ENCODE results near the gene RASL11B. TPM values are rescaled to one million over a fixed set of nuclear protein-coding genes. Genes with fewer than 3 reads are reported as not detected.

RASL11B gene
- total and polyA plus RNA-seq, 9 of the 15 experiments (the other 6 are each of a cell fraction or from before 2014, with no cell fraction given): 0.24 to 1.5 (median 0.53) TPM

DNA sequence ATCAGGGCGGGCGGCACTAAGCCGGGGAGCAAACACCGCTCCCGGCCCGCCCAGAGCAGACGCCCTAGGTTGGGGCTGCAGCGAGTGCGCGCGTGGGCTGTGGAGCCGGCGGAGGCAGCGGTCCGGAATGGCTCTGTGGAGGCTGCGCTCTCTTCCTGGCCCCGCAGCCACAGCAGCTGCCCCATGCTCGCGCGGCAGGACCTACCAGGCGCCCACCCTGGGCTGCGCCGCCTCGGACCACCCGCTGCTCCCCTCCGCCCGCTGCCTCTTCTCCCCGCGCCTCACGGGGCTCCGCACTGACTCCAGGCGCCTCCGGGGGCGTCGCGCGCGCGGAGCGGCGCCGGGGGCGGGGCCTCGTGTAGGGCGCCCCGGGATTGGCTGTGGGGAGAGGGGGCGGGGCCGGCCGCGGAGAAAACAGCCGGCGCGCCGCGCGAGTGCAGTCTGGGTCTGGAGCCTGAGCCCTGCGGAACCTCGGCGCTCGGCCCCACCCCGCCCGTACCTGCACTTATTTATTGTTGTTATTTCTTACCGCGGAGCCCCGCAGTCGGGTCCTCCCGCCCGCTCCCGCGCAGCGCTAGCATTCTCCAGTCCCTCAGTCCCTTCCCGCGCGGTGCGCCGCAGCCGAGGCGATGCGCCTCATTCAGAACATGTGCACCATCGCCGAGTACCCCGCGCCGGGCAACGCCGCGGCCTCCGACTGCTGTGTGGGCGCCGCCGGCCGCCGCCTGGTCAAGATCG, at the start of gene RASL11B (continued):
- no peak for TF ChIP-seq RBBP5 (IDR thresholded peaks at IDR 0.05; ENCODE audit: borderline replicate concordance, insufficient read depth, low read length, poor library complexity, severe bottlenecking)
- no peak for TF ChIP-seq ZNF24 (IDR thresholded peaks at IDR 0.05)
- no peak; the same call in 1 of the 2 replicates for TF ChIP-seq CREB1 (IDR thresholded peaks at IDR 0.05)
- peak; percentile 37; the same call in 1 of the 2 replicates for TF ChIP-seq CREB1 (CRISPR knock-in tag; IDR thresholded peaks at IDR 0.05)
- TF ChIP-seq ELF1 (tag; IDR thresholded peaks at IDR 0.05): peak; percentile 23; the same call in 1 of the 2 replicates
- peak; percentile 50; the same call in 1 of the 2 replicates for TF ChIP-seq POLR2A (conservative IDR thresholded peaks at IDR 0.05)
- TF ChIP-seq KDM2B (CRISPR knock-in tag; IDR thresholded peaks at IDR 0.05): 0 out of 2 replicates have a peak, but pooled peaks have one; percentile 50
- TF ChIP-seq, protein P1, sequence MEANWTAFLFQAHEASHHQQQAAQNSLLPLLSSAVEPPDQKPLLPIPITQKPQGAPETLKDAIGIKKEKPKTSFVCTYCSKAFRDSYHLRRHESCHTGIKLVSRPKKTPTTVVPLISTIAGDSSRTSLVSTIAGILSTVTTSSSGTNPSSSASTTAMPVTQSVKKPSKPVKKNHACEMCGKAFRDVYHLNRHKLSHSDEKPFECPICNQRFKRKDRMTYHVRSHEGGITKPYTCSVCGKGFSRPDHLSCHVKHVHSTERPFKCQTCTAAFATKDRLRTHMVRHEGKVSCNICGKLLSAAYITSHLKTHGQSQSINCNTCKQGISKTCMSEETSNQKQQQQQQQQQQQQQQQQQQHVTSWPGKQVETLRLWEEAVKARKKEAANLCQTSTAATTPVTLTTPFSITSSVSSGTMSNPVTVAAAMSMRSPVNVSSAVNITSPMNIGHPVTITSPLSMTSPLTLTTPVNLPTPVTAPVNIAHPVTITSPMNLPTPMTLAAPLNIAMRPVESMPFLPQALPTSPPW (CRISPR knock-in tag; IDR thresholded peaks at IDR 0.05): 0 out of 2 replicates have a peak, but pooled peaks have one; percentile 21
- TF ChIP-seq, protein P2, sequence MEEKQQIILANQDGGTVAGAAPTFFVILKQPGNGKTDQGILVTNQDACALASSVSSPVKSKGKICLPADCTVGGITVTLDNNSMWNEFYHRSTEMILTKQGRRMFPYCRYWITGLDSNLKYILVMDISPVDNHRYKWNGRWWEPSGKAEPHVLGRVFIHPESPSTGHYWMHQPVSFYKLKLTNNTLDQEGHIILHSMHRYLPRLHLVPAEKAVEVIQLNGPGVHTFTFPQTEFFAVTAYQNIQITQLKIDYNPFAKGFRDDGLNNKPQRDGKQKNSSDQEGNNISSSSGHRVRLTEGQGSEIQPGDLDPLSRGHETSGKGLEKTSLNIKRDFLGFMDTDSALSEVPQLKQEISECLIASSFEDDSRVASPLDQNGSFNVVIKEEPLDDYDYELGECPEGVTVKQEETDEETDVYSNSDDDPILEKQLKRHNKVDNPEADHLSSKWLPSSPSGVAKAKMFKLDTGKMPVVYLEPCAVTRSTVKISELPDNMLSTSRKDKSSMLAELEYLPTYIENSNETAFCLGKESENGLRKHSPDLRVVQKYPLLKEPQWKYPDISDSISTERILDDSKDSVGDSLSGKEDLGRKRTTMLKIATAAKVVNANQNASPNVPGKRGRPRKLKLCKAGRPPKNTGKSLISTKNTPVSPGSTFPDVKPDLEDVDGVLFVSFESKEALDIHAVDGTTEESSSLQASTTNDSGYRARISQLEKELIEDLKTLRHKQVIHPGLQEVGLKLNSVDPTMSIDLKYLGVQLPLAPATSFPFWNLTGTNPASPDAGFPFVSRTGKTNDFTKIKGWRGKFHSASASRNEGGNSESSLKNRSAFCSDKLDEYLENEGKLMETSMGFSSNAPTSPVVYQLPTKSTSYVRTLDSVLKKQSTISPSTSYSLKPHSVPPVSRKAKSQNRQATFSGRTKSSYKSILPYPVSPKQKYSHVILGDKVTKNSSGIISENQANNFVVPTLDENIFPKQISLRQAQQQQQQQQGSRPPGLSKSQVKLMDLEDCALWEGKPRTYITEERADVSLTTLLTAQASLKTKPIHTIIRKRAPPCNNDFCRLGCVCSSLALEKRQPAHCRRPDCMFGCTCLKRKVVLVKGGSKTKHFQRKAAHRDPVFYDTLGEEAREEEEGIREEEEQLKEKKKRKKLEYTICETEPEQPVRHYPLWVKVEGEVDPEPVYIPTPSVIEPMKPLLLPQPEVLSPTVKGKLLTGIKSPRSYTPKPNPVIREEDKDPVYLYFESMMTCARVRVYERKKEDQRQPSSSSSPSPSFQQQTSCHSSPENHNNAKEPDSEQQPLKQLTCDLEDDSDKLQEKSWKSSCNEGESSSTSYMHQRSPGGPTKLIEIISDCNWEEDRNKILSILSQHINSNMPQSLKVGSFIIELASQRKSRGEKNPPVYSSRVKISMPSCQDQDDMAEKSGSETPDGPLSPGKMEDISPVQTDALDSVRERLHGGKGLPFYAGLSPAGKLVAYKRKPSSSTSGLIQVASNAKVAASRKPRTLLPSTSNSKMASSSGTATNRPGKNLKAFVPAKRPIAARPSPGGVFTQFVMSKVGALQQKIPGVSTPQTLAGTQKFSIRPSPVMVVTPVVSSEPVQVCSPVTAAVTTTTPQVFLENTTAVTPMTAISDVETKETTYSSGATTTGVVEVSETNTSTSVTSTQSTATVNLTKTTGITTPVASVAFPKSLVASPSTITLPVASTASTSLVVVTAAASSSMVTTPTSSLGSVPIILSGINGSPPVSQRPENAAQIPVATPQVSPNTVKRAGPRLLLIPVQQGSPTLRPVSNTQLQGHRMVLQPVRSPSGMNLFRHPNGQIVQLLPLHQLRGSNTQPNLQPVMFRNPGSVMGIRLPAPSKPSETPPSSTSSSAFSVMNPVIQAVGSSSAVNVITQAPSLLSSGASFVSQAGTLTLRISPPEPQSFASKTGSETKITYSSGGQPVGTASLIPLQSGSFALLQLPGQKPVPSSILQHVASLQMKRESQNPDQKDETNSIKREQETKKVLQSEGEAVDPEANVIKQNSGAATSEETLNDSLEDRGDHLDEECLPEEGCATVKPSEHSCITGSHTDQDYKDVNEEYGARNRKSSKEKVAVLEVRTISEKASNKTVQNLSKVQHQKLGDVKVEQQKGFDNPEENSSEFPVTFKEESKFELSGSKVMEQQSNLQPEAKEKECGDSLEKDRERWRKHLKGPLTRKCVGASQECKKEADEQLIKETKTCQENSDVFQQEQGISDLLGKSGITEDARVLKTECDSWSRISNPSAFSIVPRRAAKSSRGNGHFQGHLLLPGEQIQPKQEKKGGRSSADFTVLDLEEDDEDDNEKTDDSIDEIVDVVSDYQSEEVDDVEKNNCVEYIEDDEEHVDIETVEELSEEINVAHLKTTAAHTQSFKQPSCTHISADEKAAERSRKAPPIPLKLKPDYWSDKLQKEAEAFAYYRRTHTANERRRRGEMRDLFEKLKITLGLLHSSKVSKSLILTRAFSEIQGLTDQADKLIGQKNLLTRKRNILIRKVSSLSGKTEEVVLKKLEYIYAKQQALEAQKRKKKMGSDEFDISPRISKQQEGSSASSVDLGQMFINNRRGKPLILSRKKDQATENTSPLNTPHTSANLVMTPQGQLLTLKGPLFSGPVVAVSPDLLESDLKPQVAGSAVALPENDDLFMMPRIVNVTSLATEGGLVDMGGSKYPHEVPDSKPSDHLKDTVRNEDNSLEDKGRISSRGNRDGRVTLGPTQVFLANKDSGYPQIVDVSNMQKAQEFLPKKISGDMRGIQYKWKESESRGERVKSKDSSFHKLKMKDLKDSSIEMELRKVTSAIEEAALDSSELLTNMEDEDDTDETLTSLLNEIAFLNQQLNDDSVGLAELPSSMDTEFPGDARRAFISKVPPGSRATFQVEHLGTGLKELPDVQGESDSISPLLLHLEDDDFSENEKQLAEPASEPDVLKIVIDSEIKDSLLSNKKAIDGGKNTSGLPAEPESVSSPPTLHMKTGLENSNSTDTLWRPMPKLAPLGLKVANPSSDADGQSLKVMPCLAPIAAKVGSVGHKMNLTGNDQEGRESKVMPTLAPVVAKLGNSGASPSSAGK (IDR thresholded peaks at IDR 0.05): peak; percentile 98

Data from K562 (cell line).